NCI-H69 (cell line): ENCODE results near the gene RALGAPA2.
A peak's percentile ranks its signal among the peaks of the same experiment; 100 is the strongest.

ENCODE experiments used
- DNase-seq: peaks from one replicate; lab custom pipeline; 2025; lab: John Stamatoyannopoulos, UW

The RALGAPA2 gene

DNA sequence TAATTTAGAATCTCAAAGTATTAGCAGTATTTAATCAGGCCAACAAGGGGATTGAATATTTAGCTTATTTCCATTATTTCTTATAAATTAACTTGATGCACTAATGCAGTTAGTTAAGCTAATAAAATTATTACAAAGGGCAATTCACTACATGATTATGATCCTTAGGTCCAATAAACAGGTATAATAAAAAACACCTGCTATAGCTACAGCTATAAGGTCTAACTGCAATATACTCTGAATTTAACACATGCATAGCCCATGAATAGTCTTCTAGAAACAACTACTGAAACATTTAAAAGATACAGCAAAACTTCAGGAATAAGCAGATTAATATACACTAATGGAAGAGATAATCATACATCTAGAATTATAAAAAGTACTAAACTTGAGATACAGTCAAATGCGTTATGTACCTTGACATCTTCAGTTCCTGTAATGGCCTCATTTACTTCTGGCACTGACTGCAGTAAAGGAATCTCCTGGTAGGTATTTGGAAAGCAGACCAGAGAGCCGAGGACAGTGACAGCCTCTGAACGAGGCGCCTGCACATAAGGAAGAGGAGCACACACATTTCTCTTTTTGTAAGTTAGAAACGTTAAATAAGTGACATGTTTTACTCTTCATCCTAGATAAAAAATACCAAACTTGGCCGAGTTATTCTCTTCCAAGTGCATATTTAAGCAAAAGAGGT, 176.1 kb downstream of the RALGAPA2 start:
- DNase-seq: no peak

GRCh38 chr20:20535051-20535450, 177.4 kb downstream of the RALGAPA2 start:
- no peak for DNase-seq

DNA sequence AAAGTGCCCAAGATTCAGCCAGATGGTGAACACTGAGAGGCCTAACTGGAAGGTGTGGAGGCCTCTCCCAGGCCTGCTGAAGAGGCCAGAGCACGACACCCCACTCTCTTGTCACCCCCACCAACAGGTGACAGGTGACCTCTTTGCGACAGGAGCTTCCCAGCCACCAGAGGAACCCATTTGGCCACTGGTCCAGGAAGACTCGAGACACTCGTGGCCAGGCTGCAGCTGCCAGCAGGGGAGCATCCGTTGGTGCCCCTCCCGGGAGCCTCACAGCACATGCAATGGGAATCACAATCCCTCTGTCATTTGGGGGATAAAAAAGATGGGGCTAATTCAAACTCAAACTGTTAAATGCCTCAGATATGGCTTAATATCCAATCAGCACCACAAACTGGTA, 181.2 kb downstream of the RALGAPA2 start:
- no peak for DNase-seq

GRCh38 chr20:20530428-20531151, 181.9 kb downstream of the RALGAPA2 start:
- no peak for DNase-seq

GRCh38 chr20:20529597-20529996, 182.8 kb downstream of the RALGAPA2 start:
- no peak for DNase-seq

DNA sequence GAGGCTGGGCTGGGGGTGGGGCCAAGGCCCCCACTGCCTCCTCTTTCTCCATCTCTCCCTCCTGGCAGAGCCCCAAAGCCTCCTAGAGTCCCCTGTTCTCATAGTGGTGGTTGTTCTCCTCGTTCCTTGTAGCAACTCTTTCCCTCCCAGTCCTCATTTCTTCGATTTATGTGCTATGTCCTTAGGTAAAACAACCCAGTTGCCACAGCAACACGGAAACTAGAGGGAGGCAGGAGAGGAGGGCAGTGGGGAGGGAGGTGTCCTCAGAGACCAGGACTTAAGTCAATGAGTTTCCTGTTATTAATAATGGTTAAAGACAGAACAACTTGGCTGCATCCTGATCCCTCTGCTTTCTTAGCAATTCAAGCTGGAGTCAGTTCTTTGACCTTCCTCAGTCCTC, 183.6 kb downstream of the RALGAPA2 start:
- peak; percentile 40 for DNase-seq

DNA sequence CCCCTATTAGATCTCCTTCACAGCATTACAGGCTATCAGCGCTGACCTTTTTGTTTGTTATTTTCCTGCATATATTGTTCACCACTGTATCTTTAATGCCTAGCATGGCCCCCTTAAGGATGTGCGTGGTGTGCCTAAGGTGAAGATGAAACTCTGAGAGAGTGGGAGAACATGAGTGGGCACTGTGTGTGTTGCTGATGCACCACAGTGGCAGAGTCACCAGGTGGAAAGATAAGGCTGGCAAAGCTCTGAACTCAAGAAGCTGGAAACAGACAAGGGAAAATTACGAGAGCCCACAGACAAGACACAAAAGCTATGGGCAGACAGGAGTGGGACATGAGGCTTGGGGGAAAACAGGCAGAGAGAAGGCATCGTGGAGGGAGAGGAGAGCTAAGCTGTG, 184.8 kb downstream of the RALGAPA2 start:
- no peak for DNase-seq

DNA sequence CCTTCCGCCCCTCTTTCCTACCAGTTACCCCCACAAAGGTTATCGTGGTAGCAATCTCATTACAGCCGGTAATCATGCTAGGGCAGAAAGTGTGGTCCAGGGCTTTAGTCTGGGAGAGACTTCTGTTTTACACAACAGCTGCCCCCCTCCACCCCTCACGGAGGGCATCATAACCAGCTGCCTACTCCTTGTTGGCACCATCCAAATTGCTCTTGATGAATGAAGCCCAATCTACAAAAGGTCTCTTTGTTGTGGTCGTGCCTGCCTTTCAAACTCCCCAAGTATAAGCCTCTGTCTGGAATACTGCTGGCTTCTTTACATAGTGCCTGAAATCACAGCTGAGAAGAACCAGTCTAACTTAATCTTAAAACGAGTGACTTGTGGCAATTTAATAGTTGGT, 186.7 kb downstream of the RALGAPA2 start:
- DNase-seq: peak; percentile 71

DNA sequence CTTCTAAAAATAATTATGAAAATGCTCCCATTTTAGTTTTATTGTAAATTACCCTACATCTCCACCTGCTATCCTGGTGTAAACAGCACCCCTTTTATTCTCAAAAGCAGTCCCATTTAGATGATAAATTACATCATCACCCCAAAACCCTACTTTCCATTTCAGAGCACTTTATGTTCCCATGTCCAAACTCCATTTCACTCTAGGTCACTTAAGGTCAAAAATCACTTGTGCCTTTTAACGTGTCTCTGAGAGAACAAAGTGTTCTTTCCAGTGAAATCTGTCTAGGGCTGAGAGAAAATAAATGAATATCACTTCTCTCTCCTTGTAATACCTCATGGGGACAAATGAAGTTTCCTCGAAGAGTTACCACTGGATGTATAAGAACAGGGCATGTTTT, 187.2 kb downstream of the RALGAPA2 start:
- DNase-seq: no peak

DNA sequence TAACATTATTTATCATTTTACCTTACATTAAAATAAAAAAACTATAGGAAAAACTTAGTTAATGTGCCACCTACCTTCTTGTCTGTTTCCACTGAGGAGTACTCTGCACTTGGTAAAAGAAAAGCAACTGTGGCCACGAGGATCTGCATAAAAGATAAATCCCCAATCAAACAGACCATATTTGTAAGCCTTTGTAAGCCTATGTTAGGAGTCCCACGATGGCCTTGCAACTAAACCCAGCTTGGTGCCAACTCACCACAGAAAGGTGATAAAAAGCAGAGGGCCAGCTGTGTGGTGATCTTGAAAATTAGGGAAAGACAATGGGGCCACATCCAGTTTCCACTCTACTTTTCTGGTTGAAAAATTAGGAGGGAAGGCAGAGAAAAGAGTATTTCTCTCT, 187.7 kb downstream of the RALGAPA2 start:
- peak; percentile 60 for DNase-seq

DNA sequence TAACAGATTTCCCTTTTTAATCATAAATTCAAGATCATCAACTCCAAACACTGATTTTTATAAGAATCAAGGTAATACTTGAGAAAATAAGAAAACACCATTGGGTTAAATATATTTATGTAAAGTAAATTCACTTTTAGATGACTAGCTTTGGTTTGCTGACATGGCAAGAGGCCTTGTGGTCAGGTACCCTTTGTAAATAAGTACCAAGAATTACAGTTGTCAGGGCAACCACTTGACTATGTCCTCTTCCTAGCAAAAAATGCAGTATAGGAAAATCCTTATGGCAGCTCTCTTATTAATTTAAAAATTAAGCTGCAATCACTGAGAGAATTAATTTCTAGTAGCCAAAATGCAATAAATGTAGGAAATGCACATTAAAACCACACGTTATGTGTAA, 190.7 kb downstream of the RALGAPA2 start:
- no peak for DNase-seq

GRCh38 chr20:20520776-20521175, 191.7 kb downstream of the RALGAPA2 start:
- DNase-seq: no peak

- DNase-seq: no peak
These were observed 193.2 kb downstream of the RALGAPA2 start for GRCh38 chr20:20519269-20519668.

- no peak for DNase-seq
These were observed 194.2 kb downstream of the RALGAPA2 start for GRCh38 chr20:20518263-20518662.

- no peak for DNase-seq
These were observed 195.1 kb downstream of the RALGAPA2 start for GRCh38 chr20:20517296-20517695.

DNA sequence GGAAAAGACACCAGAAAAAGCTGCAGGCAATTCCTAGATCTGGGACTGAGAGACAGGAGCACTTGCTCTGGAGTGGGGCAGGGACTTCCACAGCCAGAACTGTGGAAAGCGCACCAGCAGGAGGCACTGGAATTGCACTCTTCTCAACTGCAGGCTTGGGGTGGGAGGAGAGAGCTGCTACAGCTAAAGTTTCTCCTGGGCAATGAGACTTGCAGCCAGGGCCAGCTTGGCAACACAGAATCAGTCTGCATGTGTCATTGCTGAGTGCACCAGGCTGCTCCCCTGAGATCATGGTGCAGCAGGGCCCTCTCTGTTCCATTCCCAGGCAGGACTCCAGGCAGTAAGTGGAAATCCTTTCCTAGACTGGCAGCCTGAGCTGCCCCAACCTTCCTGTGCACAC, 198.7 kb downstream of the RALGAPA2 start:
- DNase-seq: no peak

- DNase-seq: peak; percentile 27
These were observed 206.9 kb downstream of the RALGAPA2 start for GRCh38 chr20:20505554-20505953.

DNA sequence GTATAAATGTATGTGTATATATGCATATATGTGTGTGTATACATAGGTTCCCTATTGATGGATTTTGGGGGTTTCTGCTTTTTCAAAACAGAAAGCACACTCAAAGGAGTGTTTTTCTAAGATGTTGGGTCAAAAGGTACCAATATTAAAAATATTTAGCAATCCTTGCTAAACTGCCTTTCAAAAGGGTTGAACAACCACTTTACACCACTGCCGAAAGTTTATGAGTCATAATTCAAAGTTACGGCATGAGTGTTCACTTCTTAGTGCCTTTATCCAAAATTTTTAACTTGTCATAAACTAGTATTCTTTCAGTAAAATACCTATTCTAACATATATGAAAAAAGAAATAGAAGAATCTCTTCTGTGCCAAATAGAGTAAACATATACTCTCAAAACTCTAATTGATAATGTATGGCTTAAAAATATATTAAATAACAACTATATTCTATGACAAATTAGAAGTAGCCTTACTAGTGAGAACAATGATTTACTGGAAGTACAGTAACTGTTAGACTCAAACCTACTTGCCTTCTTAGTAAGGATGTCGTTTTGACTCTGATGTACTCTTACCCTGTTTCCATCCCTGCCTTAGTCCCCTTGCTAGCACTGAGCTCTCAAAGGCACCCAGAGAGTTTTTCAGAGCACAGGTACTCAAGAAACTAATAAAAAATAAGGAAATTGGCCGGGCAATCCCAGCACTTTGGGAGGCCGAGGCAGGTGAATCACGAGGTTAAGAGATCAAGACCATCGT, 208.5 kb downstream of the RALGAPA2 start:
- DNase-seq: no peak

- no peak for DNase-seq
These were observed 211.3 kb downstream of the RALGAPA2 start for GRCh38 chr20:20501128-20501527.

- no peak for DNase-seq
These were observed 212.1 kb downstream of the RALGAPA2 start for GRCh38 chr20:20500312-20500711.

GRCh38 chr20:20499439-20499838, 213.0 kb downstream of the RALGAPA2 start:
- DNase-seq: peak; percentile 53

- DNase-seq: peak; percentile 99
These were observed 214.2 kb downstream of the RALGAPA2 start for GRCh38 chr20:20498076-20498861.
